ENCODE results near the gene MAK.
"Not testable (repeated sequence)": the region's sequence is repeated elsewhere in the genome, so short reads cannot be mapped to it uniquely, and the experiment has no call there.

Gene MAK

DNA sequence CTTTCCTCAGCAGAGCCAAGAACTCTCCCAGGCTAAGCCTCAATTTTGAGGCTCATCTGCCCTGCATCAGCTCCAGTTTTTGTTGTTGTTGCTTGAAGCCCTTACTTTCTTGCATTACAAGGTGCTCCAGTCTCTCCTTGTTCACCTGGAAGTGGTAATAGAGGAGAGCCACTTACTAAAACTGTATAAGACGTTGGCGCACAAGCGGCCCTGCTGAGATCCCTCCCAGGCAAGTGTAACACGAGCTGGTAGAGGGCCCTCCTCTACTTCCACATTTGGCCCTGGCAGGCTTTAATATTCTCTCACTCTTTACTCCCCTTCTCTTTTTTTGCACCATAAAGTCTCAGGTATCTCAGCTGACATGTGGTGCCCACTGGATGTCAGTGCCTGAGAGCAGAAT, 24.0 kb upstream of the MAK start:
- H3K27ac ChIP-seq: no peak overlapping the region
- TF ChIP-seq, protein P1, sequence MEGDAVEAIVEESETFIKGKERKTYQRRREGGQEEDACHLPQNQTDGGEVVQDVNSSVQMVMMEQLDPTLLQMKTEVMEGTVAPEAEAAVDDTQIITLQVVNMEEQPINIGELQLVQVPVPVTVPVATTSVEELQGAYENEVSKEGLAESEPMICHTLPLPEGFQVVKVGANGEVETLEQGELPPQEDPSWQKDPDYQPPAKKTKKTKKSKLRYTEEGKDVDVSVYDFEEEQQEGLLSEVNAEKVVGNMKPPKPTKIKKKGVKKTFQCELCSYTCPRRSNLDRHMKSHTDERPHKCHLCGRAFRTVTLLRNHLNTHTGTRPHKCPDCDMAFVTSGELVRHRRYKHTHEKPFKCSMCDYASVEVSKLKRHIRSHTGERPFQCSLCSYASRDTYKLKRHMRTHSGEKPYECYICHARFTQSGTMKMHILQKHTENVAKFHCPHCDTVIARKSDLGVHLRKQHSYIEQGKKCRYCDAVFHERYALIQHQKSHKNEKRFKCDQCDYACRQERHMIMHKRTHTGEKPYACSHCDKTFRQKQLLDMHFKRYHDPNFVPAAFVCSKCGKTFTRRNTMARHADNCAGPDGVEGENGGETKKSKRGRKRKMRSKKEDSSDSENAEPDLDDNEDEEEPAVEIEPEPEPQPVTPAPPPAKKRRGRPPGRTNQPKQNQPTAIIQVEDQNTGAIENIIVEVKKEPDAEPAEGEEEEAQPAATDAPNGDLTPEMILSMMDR (IDR thresholded peaks at IDR 0.05): no peak

DNA sequence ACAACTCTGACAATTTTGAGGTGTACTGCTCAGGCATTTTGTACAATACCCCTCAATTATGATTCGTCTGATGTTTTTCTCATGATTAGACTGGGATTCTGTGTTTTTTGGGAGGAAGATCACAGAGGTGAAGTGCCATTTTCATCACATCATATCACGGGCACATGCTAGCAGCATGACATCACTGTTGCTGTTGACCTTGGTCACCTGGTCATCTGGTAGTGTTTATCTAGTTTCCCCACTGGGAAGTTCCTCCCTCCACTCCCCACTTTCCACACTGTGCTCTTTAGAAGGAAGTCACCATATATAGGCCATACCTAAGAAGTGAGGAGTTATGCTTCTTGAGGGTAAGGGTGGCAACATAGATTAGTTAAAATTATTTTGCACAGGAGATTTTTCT, 22.7 kb upstream of the MAK start:
- TF ChIP-seq ZFX (IDR thresholded peaks at IDR 0.05; ENCODE audit: borderline replicate concordance): no peak
- TF ChIP-seq, protein P1 (IDR thresholded peaks at IDR 0.05): no peak
- no peak overlapping the region for H3K27ac ChIP-seq

DNA sequence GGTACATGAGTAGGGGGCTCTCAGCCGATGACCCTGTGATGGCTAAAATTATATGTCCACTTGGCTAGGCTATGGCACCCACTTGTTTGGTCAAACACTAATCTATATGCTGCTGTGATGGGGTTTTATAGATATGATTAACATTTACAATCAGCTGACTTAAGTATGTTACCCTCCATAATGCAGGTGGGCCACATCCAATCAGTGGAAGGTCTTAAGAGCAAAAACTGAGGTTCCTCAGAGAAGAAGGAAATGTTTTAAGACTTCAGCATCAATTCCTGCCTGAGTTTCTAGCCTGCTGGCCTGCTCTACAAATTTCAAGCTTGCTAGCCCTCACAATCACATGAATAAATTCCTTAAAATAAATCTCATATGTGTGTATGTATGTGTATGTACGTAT, 18.9 kb upstream of the MAK start:
- no peak overlapping the region for H3K27ac ChIP-seq
- TF ChIP-seq ZFX (IDR thresholded peaks at IDR 0.05; ENCODE audit: borderline replicate concordance): no peak
- TF ChIP-seq, protein P1 (IDR thresholded peaks at IDR 0.05): no peak

- H3K27ac ChIP-seq: no peak overlapping the region
- TF ChIP-seq ZFX (IDR thresholded peaks at IDR 0.05; ENCODE audit: borderline replicate concordance): no peak
- TF ChIP-seq, protein P1 (IDR thresholded peaks at IDR 0.05): no peak
Measured at GRCh38 chr6:10854922-10855632, 16.7 kb upstream of the MAK start.

GRCh38 chr6:10853849-10854300, 15.5 kb upstream of the MAK start:
- not testable (repeated sequence) for H3K27ac ChIP-seq

- TF ChIP-seq, protein P1 (IDR thresholded peaks at IDR 0.05): no peak
- TF ChIP-seq ZFX (IDR thresholded peaks at IDR 0.05; ENCODE audit: borderline replicate concordance): no peak
Measured at GRCh38 chr6:10852361-10852960, 14.1 kb upstream of the MAK start.

GRCh38 chr6:10850728-10851127, 12.4 kb upstream of the MAK start:
- H3K27ac ChIP-seq: no peak overlapping the region
- TF ChIP-seq, protein P1 (IDR thresholded peaks at IDR 0.05): no peak
- no peak for TF ChIP-seq ZFX (IDR thresholded peaks at IDR 0.05; ENCODE audit: borderline replicate concordance)

More at GRCh38 chr6:10852361-10852960, 14.1 kb upstream of the MAK start:
- no peak overlapping the region for H3K27ac ChIP-seq
